HG03066 (cell line): ENCODE results near the gene VWA5B2.
"Not testable (repeated sequence)": the region's sequence is repeated elsewhere in the genome, so short reads cannot be mapped to it uniquely, and the experiment has no call there.

Experiments
- ATAC-seq: cut with Tn5 transposase; IDR thresholded peaks from one replicate; pipeline ENCODE4 v1.9.1; 2021; ENCODE audit warnings: low read depth; ENCODE audit not compliant: unreplicated experiment

VWA5B2 gene

GRCh38 chr3:184241141-184241446 lies 11.7 kb downstream of the VWA5B2 start:
- ATAC-seq, result no peak

GRCh38 chr3:184241447-184242296 lies 12.3 kb downstream of the VWA5B2 start:
- ATAC-seq, result no peak

GRCh38 chr3:184242297-184242685 lies 12.9 kb downstream of the VWA5B2 start:
- ATAC-seq, result no peak

- peak; percentile 44 for ATAC-seq
These were observed 19.3 kb downstream of the VWA5B2 start, which contains the start of gene ALG3 for GRCh38 chr3:184248454-184249411. Gene ALG3 (minus strand): TSS chr3:184248962. CDS start chr3:184248940, 22 bp downstream.

GRCh38 chr3:184249412-184250166 lies 20.2 kb downstream of the VWA5B2 start, which contains the start of gene EEF1AKMT4:
Gene EEF1AKMT4 (plus strand): TSS chr3:184249672. CDS start chr3:184249695, 23 bp downstream.
- peak; percentile 89 for ATAC-seq

- peak; percentile 61 for ATAC-seq
These were observed 20.9 kb downstream of the VWA5B2 start for GRCh38 chr3:184250167-184250828.

GRCh38 chr3:184255291-184256039 lies 26.1 kb downstream of the VWA5B2 start:
- no peak for ATAC-seq

- no peak for ATAC-seq
These were observed 27.9 kb downstream of the VWA5B2 start for GRCh38 chr3:184257083-184257915.

GRCh38 chr3:184258926-184259325 lies 29.5 kb downstream of the VWA5B2 start:
- ATAC-seq, result no peak

- ATAC-seq, result no peak
These were observed 30.1 kb downstream of the VWA5B2 start for GRCh38 chr3:184259396-184259877.

GRCh38 chr3:184259878-184260723 lies 30.7 kb downstream of the VWA5B2 start:
- ATAC-seq, result no peak

- ATAC-seq, result no peak
These were observed 31.4 kb downstream of the VWA5B2 start for GRCh38 chr3:184260724-184261269.

GRCh38 chr3:184261270-184261853 lies 32.0 kb downstream of the VWA5B2 start, which contains the start of gene CAMK2N2:
Gene CAMK2N2 (minus strand): TSS chr3:184261553. CDS start chr3:184261285, 268 bp downstream.
- ATAC-seq, result no peak

GRCh38 chr3:184261854-184262763 lies 32.7 kb downstream of the VWA5B2 start:
- ATAC-seq, result no peak

- ATAC-seq, result no peak
These were observed 33.4 kb downstream of the VWA5B2 start for GRCh38 chr3:184262764-184263179.

GRCh38 chr3:184267249-184267648 lies 37.9 kb downstream of the VWA5B2 start:
- not testable (repeated sequence) for ATAC-seq
